Head of caudate nucleus (tissue), 42 donors: ENCODE data around the gene CCDC87.

Experiments used
- DNase-seq, 42 donors: peaks; one replicate each; pipeline versions ENCODE4 v3.0.0 to v3.0.0-alpha.2; 2020 to 2021; ENCODE audit warnings: mixed read lengths in 7 of 42
- intact Hi-C: fragments of 100-400 bp; cut with DNase I; formaldehyde crosslinking; loops from one replicate; pipeline ENCODE4 v1.15.0; 2022

The CCDC87 gene

DNA sequence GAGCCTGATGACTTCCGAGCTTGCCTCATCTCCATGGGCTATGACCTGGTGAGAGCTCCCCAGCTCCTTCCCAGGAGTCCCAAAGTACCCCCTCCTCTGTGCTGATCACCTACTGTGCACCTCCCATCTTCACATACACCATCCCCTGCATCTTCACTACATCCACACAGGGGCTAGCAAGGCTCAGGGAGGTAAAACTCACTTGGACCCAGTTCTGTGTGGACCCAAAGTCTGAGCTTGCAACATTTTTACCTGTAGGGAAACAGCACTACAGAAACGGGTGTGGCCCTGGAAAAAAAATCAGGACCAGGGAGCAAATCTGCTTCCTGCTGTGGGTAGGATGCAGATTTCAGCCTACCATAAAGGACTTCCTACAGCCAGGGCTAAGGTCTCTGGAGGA is 30.6 kb downstream of the CCDC87 start:
- intact Hi-C loops = no loop called here
- no peak for DNase-seq

DNA sequence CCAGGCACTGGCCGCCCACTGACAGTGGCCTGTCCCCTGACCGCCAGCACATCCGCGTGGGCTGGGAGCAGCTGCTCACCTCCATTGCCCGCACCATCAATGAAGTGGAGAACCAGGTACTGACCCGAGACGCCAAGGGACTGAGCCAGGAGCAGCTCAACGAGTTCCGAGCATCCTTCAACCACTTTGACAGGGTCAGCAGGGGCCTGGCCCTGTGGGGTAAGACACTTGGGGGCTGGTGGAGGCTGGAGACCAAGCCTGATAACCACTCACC is 31.0 kb downstream of the CCDC87 start:
- DNase-seq = no peak
- intact Hi-C loops = no loop called here

DNA sequence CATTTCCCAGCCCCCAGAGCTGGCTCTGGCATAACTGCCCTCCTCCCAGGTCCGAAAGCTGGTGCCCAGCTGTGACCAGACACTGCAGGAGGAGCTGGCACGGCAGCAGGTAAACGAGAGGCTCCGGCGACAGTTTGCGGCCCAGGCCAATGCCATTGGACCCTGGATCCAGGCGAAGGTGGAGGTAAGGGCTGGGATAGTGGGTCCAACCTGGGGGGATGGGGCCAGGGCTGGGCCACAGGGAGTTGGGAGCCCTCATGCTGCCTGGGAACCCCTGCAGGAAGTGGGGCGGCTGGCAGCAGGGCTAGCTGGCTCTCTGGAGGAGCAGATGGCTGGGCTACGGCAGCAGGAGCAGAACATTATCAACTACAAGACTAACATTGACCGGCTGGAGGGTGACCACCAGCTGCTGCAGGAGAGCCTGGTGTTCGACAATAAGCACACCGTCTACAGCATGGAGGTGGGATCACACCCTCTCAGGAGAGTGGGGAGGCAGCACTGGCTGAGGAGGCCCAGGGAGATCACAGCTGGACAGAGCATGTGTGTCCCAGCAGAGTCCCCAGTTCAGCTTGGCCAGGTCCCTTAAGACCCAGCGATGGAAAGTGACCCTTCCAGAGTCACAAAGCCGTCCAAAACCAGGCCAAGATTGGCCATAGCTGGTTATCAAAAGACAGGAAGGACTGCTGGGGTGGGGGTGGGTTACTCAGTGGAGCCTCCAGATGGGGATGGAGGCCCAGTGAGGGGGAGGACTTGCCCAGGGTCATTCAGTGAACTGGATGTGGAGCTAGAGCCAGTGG is 31.5 kb downstream of the CCDC87 start:
- intact Hi-C loops = no loop called here
- no peak for DNase-seq

DNA sequence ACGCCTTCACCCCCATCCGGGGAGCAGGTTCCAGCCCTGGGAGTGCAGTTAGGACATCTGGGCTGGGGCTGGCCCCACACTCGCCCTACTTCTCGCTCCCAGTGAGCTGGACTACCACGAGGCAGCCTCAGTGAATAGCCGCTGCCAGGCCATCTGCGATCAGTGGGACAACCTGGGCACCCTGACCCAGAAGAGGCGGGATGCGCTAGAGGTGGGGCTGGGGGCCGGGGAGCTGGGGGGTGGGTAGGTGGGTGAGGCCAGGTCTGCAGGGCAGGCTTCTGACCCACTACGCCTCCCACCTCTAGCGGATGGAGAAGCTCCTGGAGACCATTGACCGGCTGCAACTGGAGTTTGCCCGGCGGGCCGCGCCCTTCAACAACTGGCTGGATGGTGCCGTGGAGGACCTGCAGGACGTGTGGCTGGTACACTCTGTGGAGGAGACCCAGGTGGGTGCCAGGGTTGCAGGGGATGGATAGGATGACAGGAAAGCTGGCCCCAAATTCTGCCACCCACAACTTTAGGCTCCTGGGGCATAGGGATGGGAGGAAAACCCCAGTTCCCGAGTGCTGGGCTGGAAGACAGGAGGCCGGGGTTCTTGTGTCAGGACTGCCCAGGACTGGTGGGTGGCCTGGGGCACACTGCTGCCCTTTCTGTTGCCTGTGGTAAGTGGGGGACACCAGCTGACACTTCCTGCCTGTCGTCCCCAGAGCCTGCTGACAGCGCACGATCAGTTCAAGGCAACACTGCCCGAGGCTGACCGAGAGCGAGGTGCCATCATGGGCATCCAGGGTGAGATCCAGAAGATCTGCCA is 32.8 kb downstream of the CCDC87 start:
- no peak for DNase-seq
- intact Hi-C loops = no loop called here

DNA sequence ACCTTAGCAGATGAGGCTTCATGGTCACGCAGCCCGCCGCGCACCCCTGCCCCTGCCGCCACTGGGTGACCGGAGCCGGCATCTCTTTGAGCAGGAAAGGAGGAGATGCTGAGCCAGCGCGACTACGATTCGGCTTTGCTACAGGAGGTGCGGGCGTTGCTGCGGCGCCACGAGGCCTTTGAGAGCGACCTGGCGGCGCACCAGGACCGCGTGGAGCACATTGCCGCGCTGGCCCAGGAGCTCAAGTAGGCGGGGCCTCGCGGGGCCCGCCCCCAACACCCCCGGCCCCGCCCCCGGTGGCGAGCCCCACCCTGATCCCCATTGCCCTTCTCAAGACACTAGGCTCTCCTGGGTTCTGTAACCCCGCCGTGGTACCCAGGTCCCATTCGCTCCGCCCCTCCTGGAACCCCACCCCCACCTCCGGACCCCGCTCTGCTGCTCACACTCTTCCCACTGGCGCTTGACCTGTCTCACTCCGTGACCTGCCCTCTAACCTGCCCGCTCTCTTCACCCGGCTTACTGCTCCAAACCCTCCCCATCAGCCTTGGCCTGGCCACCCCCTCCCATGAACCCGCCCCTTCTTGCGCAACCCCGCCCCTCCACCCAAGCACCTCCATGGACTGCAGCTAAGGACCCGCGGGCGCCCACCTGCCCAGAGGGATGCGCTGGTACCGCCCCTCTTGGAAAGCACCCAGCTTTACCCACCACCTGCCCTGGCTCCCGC is 33.6 kb downstream of the CCDC87 start:
- peak in 4 of 42 donors; percentile 17 to 60 (median 36) for DNase-seq
- intact Hi-C loops = no loop called here

DNA sequence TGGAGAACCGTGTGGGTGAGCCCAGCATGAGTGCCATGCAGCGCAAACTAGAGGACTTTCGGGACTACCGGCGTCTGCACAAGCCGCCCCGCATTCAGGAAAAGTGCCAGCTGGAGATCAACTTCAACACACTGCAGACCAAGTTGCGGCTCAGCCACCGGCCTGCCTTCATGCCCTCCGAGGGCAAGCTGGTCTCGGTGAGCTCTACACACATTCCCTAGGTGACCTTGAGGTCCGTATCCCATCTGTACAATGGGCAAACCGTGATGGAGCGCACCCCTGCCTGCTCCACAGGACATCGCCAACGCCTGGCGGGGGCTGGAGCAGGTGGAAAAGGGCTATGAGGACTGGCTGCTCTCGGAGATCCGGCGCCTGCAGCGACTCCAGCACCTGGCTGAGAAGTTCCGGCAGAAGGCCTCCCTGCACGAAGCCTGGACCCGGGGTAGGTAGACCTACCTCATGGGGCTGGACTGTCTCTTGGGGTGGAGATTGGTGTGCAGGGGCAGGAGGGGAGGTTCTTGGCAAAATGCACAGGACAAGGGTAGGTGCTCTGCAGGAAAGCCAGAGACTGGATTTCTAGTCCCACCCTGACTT is 35.0 kb downstream of the CCDC87 start:
- no peak for DNase-seq
- intact Hi-C loops = no loop called here

DNA sequence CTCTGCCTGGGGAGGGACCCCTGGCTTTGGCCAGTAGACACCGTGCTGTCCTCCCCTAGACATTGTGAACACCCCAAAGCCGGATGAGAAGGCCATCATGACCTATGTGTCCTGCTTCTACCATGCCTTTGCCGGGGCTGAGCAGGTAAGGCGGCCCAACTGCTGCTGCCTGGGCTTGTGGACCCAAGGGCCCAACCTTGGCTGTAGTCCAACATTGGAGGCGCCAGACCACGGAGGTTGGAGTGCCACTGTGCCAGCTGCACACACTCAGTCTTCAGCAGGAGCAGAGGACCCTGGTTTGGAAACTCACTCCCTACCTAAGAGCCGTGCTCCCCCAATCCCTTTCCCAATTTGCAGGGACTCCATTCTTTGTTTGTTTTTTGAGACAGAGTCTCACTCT is 36.8 kb downstream of the CCDC87 start:
- intact Hi-C loops = no loop called here

DNA sequence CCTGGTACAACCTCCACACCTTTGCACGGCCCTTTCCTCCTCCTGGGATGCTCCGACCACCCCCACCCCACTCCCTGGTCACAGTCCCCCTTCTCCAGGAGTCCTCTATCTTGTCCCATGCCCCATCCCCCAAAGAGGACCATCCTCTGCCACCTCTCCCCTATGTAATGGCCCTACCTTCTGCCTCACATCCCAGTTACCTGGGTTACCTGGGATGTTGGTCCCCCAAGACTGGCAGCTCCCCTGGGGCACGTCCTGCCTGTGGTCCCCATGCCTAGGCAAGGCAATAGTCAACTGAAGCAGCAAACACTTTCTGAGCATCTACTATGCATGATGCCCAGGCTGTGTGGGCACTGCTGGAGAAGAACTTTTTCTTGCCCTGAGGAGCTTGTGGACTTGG is 37.4 kb downstream of the CCDC87 start:
- intact Hi-C loops = no loop called here
- DNase-seq = no peak

More for the DNA sequence above, 36.8 kb downstream of the CCDC87 start:
- no peak for DNase-seq

DNA sequence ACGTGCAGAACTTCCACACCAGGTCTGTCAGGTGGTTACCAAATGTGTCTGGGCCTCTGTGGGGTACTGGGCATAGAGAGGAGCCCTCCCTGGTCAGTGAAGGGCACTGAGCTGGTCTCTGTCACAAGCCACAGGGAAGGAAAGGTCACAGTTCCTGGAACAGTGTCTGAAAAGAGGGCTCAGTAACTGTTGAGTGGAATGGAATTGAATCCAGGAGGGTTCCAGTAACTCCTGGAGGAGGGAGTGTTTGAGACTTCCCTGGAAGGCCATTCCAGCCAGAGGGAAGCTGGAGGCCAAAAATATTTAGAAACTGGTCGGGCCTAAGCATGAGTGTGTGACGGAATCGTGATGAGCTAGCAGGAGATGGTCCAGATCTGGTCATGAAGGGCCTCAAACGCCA is 38.3 kb downstream of the CCDC87 start:
- intact Hi-C loops = no loop called here

DNA sequence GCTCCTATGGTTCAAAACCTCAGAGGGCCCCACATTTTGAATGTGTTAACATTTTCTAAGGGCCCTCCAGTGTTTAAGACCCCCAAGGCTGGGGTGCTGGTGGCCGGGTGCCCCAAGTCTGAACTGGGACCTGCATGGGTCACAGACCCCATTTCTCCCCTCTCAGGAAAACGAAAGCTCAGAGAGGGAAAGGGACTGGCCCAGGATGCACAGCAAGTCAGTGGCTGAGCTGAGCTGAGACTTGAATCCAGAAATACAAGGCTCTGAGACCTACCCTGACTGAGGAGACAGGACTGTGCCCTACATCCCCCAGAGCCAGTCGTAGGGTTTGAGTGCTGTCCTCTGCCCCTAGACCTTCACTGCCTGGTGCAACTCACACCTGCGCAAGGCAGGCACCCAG is 42.0 kb downstream of the CCDC87 start:
- intact Hi-C loops = no loop called here
- no peak for DNase-seq

More for the DNA sequence above, 38.3 kb downstream of the CCDC87 start:
- DNase-seq = no peak

DNA sequence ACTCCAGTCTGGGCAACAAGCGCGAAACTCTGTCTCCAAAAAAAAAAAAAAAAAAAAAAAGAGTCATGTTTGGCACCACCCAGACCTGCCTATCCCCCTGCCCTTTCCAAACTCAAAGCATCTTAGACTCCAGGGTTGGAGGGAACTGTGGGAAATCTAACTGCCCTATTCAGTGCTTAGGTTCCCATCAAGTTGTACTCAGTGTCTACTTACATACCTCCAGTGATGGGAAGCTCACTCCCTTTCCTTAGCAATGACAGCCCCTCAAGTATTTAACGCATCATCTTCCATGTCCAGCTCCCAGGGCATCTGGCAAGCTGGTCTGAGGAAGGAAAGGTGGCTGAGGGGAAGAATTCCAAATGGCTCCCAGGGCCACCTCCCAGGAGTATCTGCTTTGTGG is 43.2 kb downstream of the CCDC87 start:
- no peak for DNase-seq
- intact Hi-C loops = no loop called here

DNA sequence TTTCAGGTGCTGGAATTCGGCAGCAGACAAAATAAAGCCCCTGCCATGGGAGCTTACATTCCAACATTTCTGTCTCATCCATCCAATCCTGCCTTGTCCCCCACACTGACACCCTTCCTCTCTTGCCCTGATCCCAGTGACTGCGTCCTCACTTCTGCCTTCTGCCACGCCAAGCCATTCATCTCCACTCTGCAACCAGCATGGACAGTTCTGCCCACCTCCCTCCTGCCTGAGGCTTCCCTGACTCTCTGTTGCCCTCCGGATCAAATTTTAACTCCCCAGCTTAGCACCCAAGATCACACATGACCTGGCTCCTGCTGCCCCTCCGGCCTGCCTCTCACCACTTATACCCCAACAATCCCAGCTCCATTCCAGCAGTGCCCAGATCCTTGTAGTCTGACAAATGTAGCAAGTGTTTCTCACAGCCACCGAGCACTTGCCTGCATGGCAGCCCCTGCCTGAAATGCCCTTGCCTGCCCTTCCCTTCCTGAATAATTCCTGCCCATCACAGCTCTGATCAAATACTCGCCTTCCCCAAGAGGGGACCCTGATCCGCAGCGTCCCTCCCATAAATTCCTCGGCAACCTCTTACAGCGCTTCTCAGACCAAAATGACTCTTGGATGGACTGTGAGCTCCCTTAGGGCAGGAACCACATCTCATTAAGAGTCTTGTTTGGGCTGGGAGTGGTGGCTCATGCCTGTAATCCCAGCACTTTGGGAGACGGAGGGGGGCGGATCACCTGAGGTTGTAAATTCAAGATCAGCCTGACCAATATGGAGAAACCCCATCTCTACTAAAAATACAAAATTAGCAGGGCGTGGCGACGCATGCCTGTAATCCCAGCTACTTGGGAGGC is 43.9 kb downstream of the CCDC87 start:
- intact Hi-C loops = no loop called here

DNA sequence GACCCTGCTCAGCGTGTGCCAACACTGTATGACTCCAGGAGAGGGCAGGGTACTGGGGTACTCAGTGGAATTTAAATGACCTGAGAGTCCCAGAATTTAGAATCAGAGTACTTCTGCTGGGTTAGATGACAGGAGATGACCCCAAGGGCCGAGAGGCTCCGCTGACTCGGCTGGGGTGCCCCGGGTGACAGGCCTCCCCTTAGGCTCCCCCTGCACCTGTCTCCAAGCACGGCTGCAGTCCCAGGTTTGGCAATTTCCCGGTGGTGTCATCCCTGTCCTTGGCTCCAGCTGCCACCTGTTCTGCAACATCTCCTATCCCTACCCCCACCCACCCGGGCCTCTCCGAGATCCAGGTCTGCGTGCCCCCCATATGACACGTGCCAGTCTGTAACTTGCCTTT is 44.8 kb downstream of the CCDC87 start:
- intact Hi-C loops = no loop called here
- no peak for DNase-seq

More for the DNA sequence above, 43.9 kb downstream of the CCDC87 start:
- no peak for DNase-seq

DNA sequence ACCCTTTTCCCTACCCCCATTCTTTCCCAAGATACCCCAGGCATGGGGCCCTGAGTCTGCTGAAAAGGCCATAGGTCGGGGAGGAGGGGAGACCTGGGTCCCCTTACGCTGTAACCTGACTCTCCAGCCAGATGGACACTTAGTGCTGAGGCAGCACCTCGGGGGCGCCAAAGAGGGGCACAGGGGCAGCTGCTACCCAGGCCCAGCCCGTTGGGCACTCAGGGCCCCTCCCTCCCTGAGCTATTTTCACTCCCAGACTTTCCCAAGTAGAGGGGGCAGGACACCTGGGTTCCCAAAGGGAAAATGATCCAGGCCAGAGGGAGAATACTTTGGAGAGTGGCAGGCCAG is 45.2 kb downstream of the CCDC87 start:
- DNase-seq = no peak

DNA sequence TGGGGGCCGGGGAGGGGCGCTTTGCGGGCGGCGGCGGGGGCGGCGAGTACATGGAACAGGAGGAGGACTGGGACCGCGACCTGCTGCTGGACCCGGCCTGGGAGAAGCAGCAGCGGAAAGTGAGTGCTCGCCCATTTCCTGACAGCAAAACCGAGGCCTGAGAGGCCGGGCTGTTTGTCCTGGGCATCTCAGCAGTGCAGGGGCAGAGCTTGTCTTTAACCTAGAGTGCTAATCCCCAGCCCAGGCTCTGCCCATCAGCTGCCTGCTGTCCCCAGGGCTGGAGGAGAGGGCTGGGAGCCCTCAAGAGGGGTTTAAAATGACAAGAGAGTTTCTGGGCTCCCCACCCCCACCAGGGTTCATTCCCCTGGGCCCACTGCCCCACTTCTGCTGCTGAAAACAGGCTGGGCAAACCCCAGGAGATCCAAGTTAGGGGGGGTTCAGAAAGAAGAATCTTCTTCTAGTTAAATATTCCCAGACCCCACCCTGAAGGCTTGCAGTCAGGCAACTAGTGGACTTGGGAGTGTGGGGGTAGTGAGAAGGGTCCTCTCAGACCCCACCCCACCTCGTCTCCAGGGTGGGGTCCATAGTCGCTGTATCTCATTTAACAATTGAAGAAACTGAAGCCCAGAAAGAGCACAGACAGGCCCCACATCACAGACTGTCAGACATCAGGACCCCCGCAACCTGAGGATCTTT is 45.7 kb downstream of the CCDC87 start:
- intact Hi-C loops = no loop called here
- no peak for DNase-seq

More for the DNA sequence above, 45.2 kb downstream of the CCDC87 start:
- intact Hi-C loops = no loop called here

DNA sequence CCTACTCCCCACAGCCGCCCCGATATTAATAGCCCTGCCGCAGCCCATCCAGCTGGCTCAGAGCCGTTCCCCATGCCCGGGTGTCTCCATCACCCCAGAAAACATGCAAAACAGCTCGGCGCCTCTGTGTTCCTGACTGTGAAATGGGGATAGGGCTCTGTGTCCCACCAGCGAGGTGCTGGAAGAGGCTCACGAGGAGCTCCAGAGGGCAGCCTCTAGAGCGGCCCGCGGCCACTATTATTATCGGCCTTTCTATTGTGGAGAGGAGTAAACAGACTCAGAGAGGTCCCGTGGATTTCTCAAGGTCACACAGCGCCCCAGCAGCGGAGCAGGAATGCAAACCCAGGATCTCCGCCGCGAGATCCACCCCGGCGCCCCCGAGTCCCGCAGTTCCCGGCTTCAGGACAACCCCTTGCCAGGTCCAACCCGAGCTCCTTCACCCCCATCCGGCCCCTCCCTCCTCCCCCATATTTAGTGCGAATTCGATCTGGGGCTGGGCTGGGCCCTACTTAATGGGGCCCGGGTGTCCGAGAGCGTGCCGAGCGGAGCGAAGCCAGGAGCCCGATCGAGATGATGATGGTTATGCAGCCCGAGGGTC is 46.4 kb downstream of the CCDC87 start, which contains the start of gene ACTN3:
ACTN3 (plus strand) TSS at position 536 of the 598 bp plus-strand sequence; CDS start at position 571, 35 bp downstream.
- intact Hi-C loops = no loop called here
- DNase-seq = no peak

DNA sequence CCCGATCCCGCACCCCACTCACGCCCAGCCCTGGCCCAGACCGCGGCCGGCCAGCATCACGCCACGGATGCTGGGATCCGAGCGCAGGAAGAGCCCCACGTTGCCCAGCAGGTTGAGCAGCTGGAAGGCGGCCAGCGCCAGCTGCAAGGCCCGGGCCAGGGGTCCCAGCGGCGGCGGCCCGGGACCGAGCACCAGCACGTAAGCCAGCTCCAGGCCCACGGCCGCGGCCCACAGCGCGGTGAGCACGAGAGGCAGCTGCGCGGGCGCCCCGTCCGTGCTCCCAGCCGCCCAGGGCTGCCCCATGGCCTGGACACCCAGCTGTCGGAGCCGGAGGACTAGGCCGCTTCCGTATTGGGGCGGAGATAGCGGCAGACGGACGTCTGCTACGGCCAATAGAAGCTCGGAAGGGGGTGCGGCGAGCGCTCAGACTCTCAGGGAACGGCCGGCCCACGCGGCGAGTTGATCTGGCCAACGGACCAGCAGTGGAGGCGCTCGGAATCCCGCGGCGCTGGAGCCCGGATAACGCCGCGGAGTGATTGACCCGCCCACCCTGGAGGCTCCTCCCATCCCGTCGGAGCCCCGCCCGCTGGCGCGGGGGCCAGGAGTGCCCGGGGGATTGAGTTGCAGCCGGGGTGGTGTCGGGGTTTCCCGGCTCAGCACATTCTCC is 47.0 kb downstream of the CCDC87 start, which contains the start of gene ZDHHC24:
ZDHHC24 (minus strand) TSS at position 348 of the 667 bp plus-strand sequence; CDS start at position 303, 45 bp downstream.
- peak; percentile 90 to 98 (median 96) for DNase-seq
- intact Hi-C loops = no loop called here
